HL-60 (cell line): ENCODE data around the gene PF4V1.
A peak's percentile ranks its signal among the peaks of the same experiment; 100 is the strongest.

Experiments used
- DNase-seq, 2 experiments: peaks; one replicate each; pipeline ENCODE4 v3.0.0-alpha.2; 2010 to 2020; ENCODE audit warnings: low read depth in 1 of 2, low spot score in 1 of 2
- H3K27ac ChIP-seq: fragments of 250-450 bp; sonication (Bioruptor Pico); replicated peaks from 2 replicates; pipeline ENCODE4 v1.5.1; 2020; ENCODE audit warnings: mild to moderate bottlenecking, moderate library complexity
- H3K27me3 ChIP-seq: fragments of 250-450 bp; sonication (Bioruptor Pico); 2 replicates; pipeline ENCODE4 v1.5.1; 2021; ENCODE audit warnings: mild to moderate bottlenecking, moderate library complexity; ENCODE audit not compliant: insufficient read depth, poor library complexity, severe bottlenecking
- H3K4me3 ChIP-seq: replicated peaks from 2 replicates; pipeline ENCODE4 v1.5.1; 2011; ENCODE audit warnings: mild to moderate bottlenecking, control low read depth, low read length; ENCODE audit not compliant: insufficient read depth
- CTCF ChIP-seq: IDR thresholded peaks from one replicate; pipeline ENCODE4 v1.5.1; 2011; ENCODE audit warnings: low read length, control low read depth, inconsistent platforms; ENCODE audit not compliant: insufficient read depth
- GABPA ChIP-seq: IDR thresholded peaks from 2 replicates; pipeline ENCODE4 v1.6.1; 2012; ENCODE audit warnings: low read depth
- POLR2AphosphoS5 ChIP-seq: IDR thresholded peaks from 2 replicates; pipeline ENCODE4 v1.6.1; 2012; ENCODE audit warnings: low read depth
- REST ChIP-seq: IDR thresholded peaks from 2 replicates; pipeline ENCODE4 v1.6.1; 2012; ENCODE audit warnings: low read depth; ENCODE audit not compliant: insufficient replicate concordance
- SPI1 ChIP-seq: IDR thresholded peaks from 2 replicates; pipeline ENCODE4 v1.6.1; 2012; ENCODE audit warnings: low read depth, mild to moderate bottlenecking, borderline replicate concordance

Gene PF4V1

GRCh38 chr4:73814679-73815078 lies 38.4 kb upstream of the PF4V1 start:
- no peak overlapping the region for H3K27ac ChIP-seq
- H3K27me3 ChIP-seq: no peaks in the 10 kb centered on the region
- no peak for DNase-seq
- no peak overlapping the region for H3K4me3 ChIP-seq
- no peak for TF ChIP-seq GABPA
- no peak for TF ChIP-seq REST
- TF ChIP-seq CTCF: no peak
- no peak for TF ChIP-seq SPI1
- no peak for TF ChIP-seq POLR2AphosphoS5

- H3K27ac ChIP-seq: no peak overlapping the region
- peak in 1 of 2 experiments; percentile 31 for DNase-seq
- H3K4me3 ChIP-seq: no peak overlapping the region
- TF ChIP-seq SPI1 (peak; percentile 93), POLR2AphosphoS5 (no peak)
- H3K27me3 ChIP-seq: no peaks in the 10 kb centered on the region
Observed at GRCh38 chr4:73815145-73815544, 38.0 kb upstream of the PF4V1 start.

- no peak overlapping the region for H3K27ac ChIP-seq
- no peak for DNase-seq
- no peaks in the 10 kb centered on the region for H3K27me3 ChIP-seq
- TF ChIP-seq SPI1 (no peak), REST (no peak), CTCF (no peak), GABPA (no peak), POLR2AphosphoS5 (no peak)
- H3K4me3 ChIP-seq: no peak overlapping the region
Observed at GRCh38 chr4:73816814-73817213, 36.3 kb upstream of the PF4V1 start.

GRCh38 chr4:73817341-73817740 lies 35.8 kb upstream of the PF4V1 start:
- no peak for DNase-seq
- H3K27ac ChIP-seq: no peak overlapping the region
- H3K27me3 ChIP-seq: no peaks in the 10 kb centered on the region
- TF ChIP-seq REST: peak; percentile 86
- no peak for TF ChIP-seq CTCF
- no peak overlapping the region for H3K4me3 ChIP-seq
